GM12801 (cell line): ENCODE data around the gene ADK.

Experiments
- TF ChIP-seq, protein P1 (sequence below): IDR thresholded peaks from one replicate; pipeline ENCODE4 v1.5.1; 2011; ENCODE audit warnings: control low read depth; ENCODE audit not compliant: insufficient read length; ENCODE audit errors: extremely low read depth

ADK gene

DNA sequence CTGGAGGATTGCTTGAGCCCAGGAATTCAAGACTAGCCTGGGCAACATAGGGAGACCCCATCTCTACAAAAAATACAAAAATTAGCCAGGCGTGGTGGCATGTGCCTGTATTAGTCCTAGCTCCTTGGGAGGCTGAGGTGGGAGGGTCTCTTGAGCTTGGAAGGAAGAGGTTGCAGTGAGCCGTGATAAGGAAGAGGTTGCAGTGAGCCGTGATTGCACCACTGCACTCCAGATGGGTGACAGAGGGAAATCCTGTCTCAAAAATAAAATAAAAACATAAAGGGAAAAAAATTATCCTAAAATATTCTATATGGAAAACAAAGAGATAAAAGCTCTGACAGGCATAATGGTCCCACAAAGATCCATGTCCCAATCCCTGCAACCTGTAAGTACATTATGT, 587.5 kb downstream of the ADK start:
- TF ChIP-seq, protein P1, sequence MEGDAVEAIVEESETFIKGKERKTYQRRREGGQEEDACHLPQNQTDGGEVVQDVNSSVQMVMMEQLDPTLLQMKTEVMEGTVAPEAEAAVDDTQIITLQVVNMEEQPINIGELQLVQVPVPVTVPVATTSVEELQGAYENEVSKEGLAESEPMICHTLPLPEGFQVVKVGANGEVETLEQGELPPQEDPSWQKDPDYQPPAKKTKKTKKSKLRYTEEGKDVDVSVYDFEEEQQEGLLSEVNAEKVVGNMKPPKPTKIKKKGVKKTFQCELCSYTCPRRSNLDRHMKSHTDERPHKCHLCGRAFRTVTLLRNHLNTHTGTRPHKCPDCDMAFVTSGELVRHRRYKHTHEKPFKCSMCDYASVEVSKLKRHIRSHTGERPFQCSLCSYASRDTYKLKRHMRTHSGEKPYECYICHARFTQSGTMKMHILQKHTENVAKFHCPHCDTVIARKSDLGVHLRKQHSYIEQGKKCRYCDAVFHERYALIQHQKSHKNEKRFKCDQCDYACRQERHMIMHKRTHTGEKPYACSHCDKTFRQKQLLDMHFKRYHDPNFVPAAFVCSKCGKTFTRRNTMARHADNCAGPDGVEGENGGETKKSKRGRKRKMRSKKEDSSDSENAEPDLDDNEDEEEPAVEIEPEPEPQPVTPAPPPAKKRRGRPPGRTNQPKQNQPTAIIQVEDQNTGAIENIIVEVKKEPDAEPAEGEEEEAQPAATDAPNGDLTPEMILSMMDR = no peak

DNA sequence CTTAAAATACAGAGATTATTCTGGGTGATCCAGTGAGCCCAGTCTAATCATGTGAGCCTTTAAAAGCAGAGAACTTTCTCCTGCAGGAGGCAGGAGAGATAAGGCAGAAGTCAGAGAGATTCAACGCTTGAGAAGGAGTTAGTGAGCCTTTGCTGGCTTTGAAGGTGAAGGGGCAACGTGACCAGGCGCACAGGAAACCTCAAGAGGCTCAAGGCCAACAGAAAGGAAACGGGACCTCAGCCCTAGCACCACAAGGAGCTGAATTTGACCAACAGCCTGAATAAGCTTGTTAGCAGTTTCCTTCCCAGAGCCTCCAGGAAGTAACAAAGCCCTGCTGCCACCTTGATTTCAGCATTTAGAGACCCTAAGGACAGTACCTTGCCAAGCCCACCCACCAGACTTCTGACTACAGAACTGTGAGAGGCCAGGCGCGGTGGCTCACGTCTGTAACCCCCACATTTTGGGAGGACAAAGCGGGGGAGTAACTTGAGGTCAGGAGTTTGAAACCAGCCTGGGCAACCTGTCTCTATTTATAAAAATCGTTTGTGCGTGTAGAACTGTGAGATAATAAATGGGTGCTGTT, 588.1 kb downstream of the ADK start:
- TF ChIP-seq, protein P1 = no peak

DNA sequence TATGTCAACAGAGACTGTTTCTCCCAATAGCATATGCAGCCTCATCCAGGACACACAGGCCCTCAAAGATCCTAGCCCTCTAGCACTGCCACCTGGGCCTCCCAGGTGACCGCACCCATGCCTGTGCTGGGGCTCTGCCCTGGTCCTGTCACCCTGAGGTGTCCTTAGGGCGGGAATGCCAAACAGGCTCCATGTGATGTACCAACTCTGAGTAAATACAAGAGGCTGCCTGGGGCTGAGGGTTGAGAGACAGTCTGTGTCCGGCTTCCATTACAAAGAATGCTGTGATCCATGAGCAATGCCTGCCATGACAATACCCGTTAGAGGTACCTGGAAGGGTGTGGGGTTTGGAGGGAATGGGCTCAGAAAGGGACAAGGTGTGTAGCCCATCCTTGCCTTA, 592.4 kb downstream of the ADK start:
- TF ChIP-seq, protein P1 = no peak

DNA sequence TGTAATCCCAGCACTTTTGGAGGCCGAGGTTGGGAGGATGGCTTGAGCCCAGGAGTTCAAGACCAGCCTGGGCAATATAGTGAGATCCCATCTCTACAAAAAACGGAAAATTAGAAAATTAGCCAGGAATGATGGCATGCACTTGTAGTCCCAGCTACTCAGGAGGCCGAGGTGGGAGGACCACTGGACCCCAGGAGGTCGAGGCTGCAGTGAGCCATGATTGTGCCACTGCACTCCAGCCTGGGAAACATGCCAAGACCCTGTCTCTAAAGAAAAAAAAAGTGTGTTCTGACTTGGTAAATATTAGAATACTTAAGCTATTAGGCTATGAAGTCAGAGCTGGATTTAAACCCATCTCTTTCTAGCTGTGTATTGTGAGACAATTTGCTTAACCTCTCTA, 594.4 kb downstream of the ADK start:
- TF ChIP-seq, protein P1 = no peak

DNA sequence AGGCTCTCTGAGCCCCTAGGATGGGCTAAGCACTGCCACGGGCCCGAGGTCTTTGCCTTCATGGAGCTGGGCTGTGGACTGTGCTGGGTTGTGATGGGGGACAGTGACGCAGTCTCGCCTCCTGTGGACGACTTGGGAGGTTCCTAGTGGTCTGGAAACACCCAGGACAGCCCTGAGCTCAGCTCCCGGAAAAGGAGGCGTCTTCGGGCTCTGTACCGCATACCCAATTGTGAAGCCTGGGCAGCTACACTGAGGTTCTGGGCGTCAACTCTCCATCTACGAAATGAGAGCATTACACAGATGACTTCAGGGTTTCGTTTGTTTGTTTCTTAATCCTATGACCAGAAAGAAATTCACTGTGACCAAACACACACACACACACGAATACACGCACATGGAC, 595.8 kb downstream of the ADK start:
- TF ChIP-seq, protein P1 = no peak

DNA sequence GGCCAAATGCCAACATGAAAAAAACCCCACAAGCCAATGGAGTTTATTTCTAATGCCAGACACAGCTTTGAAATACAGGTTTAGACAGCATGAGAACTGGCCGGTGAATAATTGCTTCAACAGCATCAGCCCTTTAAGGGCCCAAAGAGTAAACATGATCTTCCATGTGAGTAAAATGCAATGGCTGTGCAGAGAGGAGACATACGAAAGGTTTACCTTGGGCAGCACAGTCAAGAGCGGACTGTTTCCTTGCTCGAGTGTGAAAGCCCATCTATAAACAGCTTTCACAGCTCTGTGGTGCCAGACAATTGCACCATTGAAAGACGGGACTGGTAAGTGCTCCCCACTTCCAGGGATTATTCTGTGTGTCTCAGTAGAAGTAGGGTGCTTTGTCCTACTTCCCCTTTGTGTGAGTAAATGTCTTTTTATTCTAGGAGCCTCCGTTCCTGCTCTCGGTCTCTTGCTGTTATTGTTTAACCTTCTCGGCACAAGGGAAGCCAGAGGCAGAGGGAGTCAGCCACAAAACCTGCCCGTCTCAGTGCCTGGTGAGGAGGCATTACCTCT, 597.5 kb downstream of the ADK start:
- TF ChIP-seq, protein P1 = no peak

DNA sequence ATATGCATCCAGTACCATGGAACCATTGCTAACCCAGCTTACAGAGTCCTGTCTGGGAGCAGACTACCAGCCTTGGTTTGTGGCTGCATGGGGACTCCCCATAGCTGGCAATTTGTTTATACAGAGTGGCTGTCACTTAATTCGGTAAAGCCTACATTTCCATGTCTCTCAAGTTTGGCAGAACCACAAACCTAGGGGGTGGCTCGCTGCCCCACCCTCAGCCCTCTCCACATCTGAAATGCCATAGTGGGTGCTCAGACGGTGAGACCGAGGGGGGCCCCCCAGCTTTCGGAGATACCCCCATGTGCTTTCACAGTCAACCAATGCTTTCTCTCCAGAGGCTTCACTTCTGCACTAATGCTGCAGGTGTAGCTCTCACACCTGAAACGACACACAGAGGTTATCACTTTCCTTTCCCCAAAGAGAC, 599.8 kb downstream of the ADK start:
- TF ChIP-seq, protein P1 = no peak
